Left lung (tissue), 10 donors: ENCODE results near the gene CENPA. TPM values are rescaled to one million over a fixed set of nuclear protein-coding genes. Genes with fewer than 3 reads are reported as not detected.

Experiments
- ATAC-seq: fragments of 200-7000 bp; cut with Tn5 transposase; one replicate; pipeline ENCODE4 v1.9.1; 2020; ENCODE audit warnings: moderate library complexity
- DNase-seq, 4 donors: peaks; one replicate each; pipeline ENCODE4 v3.0.0-alpha.2; 2013 to 2020
- H3K27ac ChIP-seq, 2 donors: fragments of 200-600 bp; sonication (generic) in 1 of 2; one replicate each; pipeline versions ENCODE4 v1.5.0 to v1.8.0; 2020 to 2021
- H3K27me3 ChIP-seq, 2 donors: fragments of 200-600 bp; sonication (generic) in 1 of 2; one replicate each; pipeline versions ENCODE4 v1.5.0 to v1.8.0; 2020 to 2021
- H3K36me3 ChIP-seq, 2 donors: fragments of 200-600 bp; sonication (generic) in 1 of 2; one replicate each; pipeline versions ENCODE4 v1.5.0 to v1.8.0; 2020 to 2021
- H3K4me1 ChIP-seq, 2 donors: fragments of 200-600 bp; one replicate each; pipeline ENCODE4 v1.8.0; 2021
- H3K4me3 ChIP-seq, 2 donors: fragments of 200-600 bp; sonication (generic) in 1 of 2; one replicate each; pipeline versions ENCODE4 v1.5.0 to v1.8.0; 2020 to 2021; ENCODE audit warnings: mild to moderate bottlenecking in 1 of 2
- H3K9me3 ChIP-seq, 2 donors: fragments of 200-600 bp; sonication (generic) in 1 of 2; one replicate each; pipeline versions ENCODE4 v1.5.0 to v1.8.0; 2020 to 2021
- intact Hi-C, 2 donors: fragments of 100-400 bp; cut with DNase I; formaldehyde crosslinking; loops; one replicate each; pipeline versions ENCODE4 v1.11.2 to v1.14.2; 2022
- polyA plus RNA-seq, 6 donors: library from polyadenylated mRNA; unstranded; fragments of 120-200 nt; gene quantifications; one replicate each; pipeline ENCODE4 v1.2.1, GENCODE V29; 2013; ENCODE audit not compliant: insufficient read length in 6 of 6
- total RNA-seq, 2 donors: library from RNA; stranded (reverse); fragmentation: NEBNext Ultra II Directional; extraction: Animal tissue kit (Norgen Biotek cat#: 25700); gene quantifications; one replicate each; pipeline ENCODE4 v1.2.1, GENCODE V29; 2021
- TF ChIP-seq, protein P1 (sequence below), 2 donors: fragments of 200-600 bp; sonication (generic) in 1 of 2; IDR thresholded peaks; one replicate each; pipeline versions ENCODE4 v1.5.0 to v1.8.0; 2021; ENCODE audit warnings: antibody characterized with exemption in 2 of 2
- donor health status: DM: no; HTN: yes; CAD: no.
- donor health status: DM: no; HTN: no; CAD: no.

Gene CENPA
- total and polyA plus RNA-seq, 8 donors: 0.99 to 27.0 (median 12.5) TPM

DNA sequence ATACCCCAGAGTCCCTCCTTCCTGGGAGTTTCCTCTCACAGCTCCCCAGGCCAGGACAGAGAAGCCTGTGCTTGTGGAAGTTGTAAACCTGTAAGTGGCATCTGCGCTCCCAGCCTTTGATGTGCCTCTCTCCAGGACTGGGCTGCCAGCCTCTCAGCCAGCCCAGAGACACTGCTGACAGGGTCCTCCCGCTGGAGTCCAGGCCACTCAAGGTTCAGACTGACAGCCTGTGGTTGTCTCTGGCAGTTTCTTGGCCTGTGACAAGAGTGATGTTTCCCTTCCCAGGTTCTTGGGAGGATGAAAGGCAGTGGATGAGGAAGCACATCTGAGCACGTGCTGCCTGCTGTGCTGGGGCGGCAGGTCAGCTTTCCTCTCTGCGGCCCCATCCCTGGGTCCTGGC is 18.7 kb upstream of the CENPA start:
- intact Hi-C loops: no loop called here
- TF ChIP-seq, protein P1, sequence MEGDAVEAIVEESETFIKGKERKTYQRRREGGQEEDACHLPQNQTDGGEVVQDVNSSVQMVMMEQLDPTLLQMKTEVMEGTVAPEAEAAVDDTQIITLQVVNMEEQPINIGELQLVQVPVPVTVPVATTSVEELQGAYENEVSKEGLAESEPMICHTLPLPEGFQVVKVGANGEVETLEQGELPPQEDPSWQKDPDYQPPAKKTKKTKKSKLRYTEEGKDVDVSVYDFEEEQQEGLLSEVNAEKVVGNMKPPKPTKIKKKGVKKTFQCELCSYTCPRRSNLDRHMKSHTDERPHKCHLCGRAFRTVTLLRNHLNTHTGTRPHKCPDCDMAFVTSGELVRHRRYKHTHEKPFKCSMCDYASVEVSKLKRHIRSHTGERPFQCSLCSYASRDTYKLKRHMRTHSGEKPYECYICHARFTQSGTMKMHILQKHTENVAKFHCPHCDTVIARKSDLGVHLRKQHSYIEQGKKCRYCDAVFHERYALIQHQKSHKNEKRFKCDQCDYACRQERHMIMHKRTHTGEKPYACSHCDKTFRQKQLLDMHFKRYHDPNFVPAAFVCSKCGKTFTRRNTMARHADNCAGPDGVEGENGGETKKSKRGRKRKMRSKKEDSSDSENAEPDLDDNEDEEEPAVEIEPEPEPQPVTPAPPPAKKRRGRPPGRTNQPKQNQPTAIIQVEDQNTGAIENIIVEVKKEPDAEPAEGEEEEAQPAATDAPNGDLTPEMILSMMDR (IDR thresholded peaks at IDR 0.05): no peak
- ATAC-seq (no peak), DNase-seq (no peak)
- Histone ChIP-seq H3K9me3 (no peaks in the 10 kb centered on the region), H3K4me1 (peaks cover 31 to 82% of the 10 kb centered on the region in 2 donors), H3K36me3 (peaks cover 0 to 3% of the 10 kb centered on the region in 2 donors), H3K4me3 (no peak overlapping the region), H3K27ac (no peak overlapping the region), H3K27me3 (no peaks in the 10 kb centered on the region)

DNA sequence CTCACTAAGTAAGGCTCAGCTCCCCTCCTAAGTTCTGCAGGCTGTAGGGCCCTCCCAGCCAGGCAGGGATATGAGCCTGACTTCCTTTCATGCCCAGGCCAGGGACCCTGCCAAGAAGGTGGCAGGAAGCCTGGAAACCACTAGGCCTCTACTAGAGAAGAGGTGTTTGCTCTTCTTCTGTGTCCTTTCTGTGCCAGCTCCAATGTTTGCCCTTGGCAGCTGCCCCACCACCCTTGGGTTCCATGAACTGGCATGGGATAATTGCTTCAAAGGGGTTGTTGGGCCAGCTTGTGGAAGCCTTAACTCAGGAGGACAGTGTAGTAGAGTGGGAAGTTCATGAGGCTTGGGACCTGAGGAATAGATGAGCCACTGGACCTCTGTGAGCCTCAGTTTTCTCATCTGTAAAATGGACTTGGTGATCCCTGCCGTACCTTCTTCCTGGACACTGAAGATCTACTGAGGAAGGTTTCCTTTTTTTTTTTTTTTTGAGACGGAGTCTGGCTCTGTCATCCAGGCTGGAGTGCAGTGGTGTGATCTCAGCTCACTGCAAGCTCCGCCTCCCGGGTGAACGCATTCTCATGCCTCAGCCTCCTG is 17.9 kb upstream of the CENPA start:
- Histone ChIP-seq H3K27ac (peak overlapping the region in 1 of 2 donors; percentile 64), H3K4me1 (peaks cover 39 to 90% of the 10 kb centered on the region in 2 donors), H3K9me3 (no peaks in the 10 kb centered on the region), H3K36me3 (peaks cover 0 to 3% of the 10 kb centered on the region in 2 donors), H3K4me3 (no peak overlapping the region), H3K27me3 (no peaks in the 10 kb centered on the region)
- TF ChIP-seq, protein P1 (IDR thresholded peaks at IDR 0.05): no peak
- ATAC-seq: no peak
- intact Hi-C loops: no loop called here
- DNase-seq: no peak

DNA sequence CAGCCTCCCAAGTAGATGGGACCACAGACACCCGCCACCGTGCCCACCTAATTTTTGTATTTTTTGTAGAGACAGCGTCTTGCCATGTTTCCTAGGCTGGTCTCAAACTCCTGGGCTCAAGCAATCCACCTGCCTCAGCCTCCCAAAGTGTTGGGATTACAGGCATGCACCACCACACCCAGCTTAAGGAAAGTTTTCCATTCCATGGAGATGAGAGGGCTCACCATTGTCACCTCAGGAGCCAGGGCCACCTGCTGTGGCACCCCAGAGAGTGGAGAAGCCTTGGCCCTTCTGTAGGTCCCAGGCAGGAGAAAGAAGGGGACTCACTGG is 17.1 kb upstream of the CENPA start:
- TF ChIP-seq, protein P1 (IDR thresholded peaks at IDR 0.05): no peak
- Histone ChIP-seq H3K4me3 (no peak overlapping the region), H3K4me1 (peaks cover 39 to 92% of the 10 kb centered on the region in 2 donors), H3K36me3 (peaks cover 0 to 4% of the 10 kb centered on the region in 2 donors), H3K9me3 (no peaks in the 10 kb centered on the region), H3K27me3 (no peaks in the 10 kb centered on the region), H3K27ac (peak overlapping the region; percentile 64 to 67)
- intact Hi-C loops: no loop called here
- DNase-seq (no peak), ATAC-seq (no peak)

DNA sequence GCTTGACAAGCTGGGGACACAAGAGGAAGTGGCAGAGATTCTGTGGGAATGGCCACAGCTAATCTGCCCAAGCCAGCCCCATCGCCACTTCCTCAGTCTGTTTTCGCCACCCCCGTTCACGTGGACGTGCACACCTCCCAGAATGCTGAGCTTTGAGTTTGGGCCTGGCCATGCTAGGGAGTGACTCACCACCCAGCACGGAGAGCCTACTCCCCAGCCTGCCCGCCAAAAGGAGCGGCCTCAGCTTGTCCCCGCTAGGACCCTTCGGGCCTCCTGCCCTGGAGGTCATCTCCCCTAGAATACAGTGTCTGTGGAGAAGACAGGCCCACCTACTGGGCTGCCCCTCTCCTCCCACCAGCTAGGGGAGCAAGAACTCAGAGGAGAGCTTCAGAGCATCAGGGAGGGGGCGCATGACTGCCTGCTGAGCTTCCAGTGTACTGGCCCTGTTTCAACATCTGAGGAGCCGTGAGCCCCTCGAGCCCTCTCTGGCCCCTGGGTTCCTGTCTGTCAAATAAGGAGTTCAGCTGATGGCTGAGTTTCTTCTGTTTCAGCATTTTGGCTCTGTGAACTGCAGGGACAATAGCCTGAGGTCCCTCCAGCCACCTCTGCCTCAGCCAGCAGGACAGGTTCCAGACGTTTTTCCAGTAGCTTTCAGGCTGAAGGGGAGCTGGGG is 16.6 kb upstream of the CENPA start:
- peak; percentile 57 for ATAC-seq
- TF ChIP-seq, protein P1 (IDR thresholded peaks at IDR 0.05): no peak
- H3K4me1 ChIP-seq: peaks cover 39 to 91% of the 10 kb centered on the region in 2 donors

DNA sequence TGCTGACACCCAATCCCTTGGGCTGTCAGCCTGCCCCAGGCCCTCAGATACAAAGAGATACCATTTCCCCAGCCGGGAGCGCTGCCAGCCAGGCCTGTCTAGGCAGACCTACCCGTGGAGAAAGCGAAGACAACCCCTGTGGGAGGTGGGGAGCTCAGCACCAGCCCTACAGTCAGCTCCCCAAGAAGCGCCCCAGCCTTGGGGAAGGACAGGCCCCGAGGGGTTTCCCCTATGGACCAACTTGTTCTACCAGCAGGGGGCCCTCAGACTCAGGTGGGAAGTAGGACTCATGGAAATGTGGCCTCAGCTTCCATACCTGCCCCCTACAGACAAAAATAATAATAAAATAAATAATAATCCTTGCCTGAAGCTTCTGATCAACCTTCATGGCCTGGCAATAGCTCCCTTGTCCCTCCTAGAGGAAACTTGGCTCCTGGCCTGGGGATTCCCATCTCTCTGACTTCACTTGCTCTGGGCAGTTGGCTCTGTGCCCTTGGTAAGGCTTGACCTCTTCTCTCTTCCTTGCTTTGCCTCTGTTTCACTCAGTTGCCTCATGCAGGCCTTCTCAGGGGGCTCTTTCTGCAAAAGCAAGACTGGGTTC is 14.8 kb upstream of the CENPA start:
- peak overlapping the region; percentile 74 to 75 for H3K27ac ChIP-seq
- intact Hi-C loops: no loop called here
- H3K9me3 ChIP-seq: no peaks in the 10 kb centered on the region
- peak; percentile 24 for ATAC-seq
- peaks cover 0 to 27% of the 10 kb centered on the region in 2 donors for H3K36me3 ChIP-seq
- peak in 2 of 4 donors; percentile 44 to 85 for DNase-seq
- no peaks in the 10 kb centered on the region for H3K27me3 ChIP-seq
- TF ChIP-seq, protein P1 (IDR thresholded peaks at IDR 0.05): no peak
- H3K4me1 ChIP-seq: peaks cover 29 to 77% of the 10 kb centered on the region in 2 donors
- H3K4me3 ChIP-seq: no peak overlapping the region

More for the DNA sequence above, 16.6 kb upstream of the CENPA start:
- Histone ChIP-seq H3K36me3 (peaks cover 0 to 9% of the 10 kb centered on the region in 2 donors), H3K4me3 (no peak overlapping the region), H3K27me3 (no peaks in the 10 kb centered on the region), H3K9me3 (no peaks in the 10 kb centered on the region), H3K27ac (peak overlapping the region; percentile 64 to 71)
- peak in 2 of 4 donors; percentile 89 to 90 for DNase-seq
- intact Hi-C loops: no loop called here
